ENCODE measurements around the gene G2E3.

DNA sequence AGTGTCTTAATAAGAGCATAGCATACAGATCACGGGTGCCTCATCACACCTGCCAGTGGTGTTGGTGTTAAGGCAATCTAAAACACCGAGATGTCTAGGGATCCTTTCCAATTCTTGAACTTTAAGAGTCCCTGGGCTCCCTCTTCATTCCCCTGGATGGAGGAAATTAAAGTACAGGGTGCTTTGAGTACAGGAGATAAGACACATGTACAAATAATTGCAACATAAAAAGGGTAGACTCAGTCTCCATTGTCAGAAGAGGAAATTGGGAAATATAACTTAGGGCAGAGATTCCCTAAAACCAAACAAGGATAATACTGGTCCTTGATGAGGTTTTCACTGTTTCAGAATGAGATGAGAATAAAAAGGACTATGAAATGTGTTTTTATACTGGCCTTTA is 98.1 kb downstream of the G2E3 start:
- TF ChIP-seq, protein P1, sequence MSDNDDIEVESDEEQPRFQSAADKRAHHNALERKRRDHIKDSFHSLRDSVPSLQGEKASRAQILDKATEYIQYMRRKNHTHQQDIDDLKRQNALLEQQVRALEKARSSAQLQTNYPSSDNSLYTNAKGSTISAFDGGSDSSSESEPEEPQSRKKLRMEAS (IDR thresholded peaks at IDR 0.05): no peak
- TF ChIP-seq, protein P2, sequence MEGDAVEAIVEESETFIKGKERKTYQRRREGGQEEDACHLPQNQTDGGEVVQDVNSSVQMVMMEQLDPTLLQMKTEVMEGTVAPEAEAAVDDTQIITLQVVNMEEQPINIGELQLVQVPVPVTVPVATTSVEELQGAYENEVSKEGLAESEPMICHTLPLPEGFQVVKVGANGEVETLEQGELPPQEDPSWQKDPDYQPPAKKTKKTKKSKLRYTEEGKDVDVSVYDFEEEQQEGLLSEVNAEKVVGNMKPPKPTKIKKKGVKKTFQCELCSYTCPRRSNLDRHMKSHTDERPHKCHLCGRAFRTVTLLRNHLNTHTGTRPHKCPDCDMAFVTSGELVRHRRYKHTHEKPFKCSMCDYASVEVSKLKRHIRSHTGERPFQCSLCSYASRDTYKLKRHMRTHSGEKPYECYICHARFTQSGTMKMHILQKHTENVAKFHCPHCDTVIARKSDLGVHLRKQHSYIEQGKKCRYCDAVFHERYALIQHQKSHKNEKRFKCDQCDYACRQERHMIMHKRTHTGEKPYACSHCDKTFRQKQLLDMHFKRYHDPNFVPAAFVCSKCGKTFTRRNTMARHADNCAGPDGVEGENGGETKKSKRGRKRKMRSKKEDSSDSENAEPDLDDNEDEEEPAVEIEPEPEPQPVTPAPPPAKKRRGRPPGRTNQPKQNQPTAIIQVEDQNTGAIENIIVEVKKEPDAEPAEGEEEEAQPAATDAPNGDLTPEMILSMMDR (IDR thresholded peaks at IDR 0.05; ENCODE audit: low read depth, low read length, missing input control): no peak
- TF ChIP-seq, protein P3, sequence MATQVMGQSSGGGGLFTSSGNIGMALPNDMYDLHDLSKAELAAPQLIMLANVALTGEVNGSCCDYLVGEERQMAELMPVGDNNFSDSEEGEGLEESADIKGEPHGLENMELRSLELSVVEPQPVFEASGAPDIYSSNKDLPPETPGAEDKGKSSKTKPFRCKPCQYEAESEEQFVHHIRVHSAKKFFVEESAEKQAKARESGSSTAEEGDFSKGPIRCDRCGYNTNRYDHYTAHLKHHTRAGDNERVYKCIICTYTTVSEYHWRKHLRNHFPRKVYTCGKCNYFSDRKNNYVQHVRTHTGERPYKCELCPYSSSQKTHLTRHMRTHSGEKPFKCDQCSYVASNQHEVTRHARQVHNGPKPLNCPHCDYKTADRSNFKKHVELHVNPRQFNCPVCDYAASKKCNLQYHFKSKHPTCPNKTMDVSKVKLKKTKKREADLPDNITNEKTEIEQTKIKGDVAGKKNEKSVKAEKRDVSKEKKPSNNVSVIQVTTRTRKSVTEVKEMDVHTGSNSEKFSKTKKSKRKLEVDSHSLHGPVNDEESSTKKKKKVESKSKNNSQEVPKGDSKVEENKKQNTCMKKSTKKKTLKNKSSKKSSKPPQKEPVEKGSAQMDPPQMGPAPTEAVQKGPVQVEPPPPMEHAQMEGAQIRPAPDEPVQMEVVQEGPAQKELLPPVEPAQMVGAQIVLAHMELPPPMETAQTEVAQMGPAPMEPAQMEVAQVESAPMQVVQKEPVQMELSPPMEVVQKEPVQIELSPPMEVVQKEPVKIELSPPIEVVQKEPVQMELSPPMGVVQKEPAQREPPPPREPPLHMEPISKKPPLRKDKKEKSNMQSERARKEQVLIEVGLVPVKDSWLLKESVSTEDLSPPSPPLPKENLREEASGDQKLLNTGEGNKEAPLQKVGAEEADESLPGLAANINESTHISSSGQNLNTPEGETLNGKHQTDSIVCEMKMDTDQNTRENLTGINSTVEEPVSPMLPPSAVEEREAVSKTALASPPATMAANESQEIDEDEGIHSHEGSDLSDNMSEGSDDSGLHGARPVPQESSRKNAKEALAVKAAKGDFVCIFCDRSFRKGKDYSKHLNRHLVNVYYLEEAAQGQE (IDR thresholded peaks at IDR 0.05): no peak
- TF ChIP-seq, protein P4, sequence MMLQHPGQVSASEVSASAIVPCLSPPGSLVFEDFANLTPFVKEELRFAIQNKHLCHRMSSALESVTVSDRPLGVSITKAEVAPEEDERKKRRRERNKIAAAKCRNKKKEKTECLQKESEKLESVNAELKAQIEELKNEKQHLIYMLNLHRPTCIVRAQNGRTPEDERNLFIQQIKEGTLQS (IDR thresholded peaks at IDR 0.05): no peak
- TF ChIP-seq EGR1 (IDR thresholded peaks at IDR 0.05; ENCODE audit: low read depth in 2 of 2): no peak
- TF ChIP-seq TAF1 (conservative IDR thresholded peaks at IDR 0.05): no peak
- no peak for TF ChIP-seq HNF4G (IDR thresholded peaks at IDR 0.05)
- TF ChIP-seq SP1 (IDR thresholded peaks at IDR 0.05): no peak
